Esophagus squamous epithelium (tissue), 5 donors: ENCODE data around the gene EPB42. TPM values are rescaled to one million over a fixed set of nuclear protein-coding genes. Genes with fewer than 3 reads are reported as not detected.

Experiments used
- DNase-seq: peaks from one replicate; lab custom pipeline; 2025; lab: John Stamatoyannopoulos, UW
- H3K27ac ChIP-seq, 4 donors: fragments of 200-600 bp; sonication (generic); one replicate each; pipeline ENCODE4 v1.5.1; 2016 to 2019; ENCODE audit warnings: mild to moderate bottlenecking in 1 of 4
- H3K27me3 ChIP-seq, 4 donors: fragments of 200-600 bp; sonication (generic); 1 replicate in 3 of 4; 2 replicates in 1 of 4; pipeline versions ENCODE4 v1.5.1 to v1.6.0; 2017 to 2021; ENCODE audit warnings: antibody characterized with exemption in 1 of 4
- H3K36me3 ChIP-seq, 3 donors: fragments of 200-600 bp; sonication (generic); one replicate each; pipeline ENCODE4 v1.5.1; 2016 to 2019
- H3K4me1 ChIP-seq, 3 donors: fragments of 200-600 bp; sonication (generic); one replicate each; pipeline ENCODE4 v1.5.1; 2017 to 2019
- H3K4me3 ChIP-seq, 4 donors: fragments of 200-600 bp; sonication (generic); 1 replicate in 3 of 4; 2 replicates in 1 of 4; pipeline ENCODE4 v1.5.1; 2016 to 2019; ENCODE audit warnings: mild to moderate bottlenecking in 2 of 4, moderate library complexity in 1 of 4
- H3K9me3 ChIP-seq, 3 donors: fragments of 200-600 bp; sonication (generic); one replicate each; pipeline ENCODE4 v1.5.1; 2016 to 2019
- CTCF ChIP-seq, 6 experiments: fragments of 450-650 bp in 4 of 6; fragments of 200-600 bp in 2 of 6; sonication (generic) in 2 of 6; IDR thresholded peaks; one replicate each; pipeline ENCODE4 v1.5.1; 2016 to 2019; ENCODE audit warnings: antibody characterized with exemption in 6 of 6, mild to moderate bottlenecking in 4 of 6, moderate library complexity in 4 of 6
- POLR2A ChIP-seq, 4 donors: fragments of 450-650 bp; IDR thresholded peaks; one replicate each; pipeline ENCODE4 v1.6.1; 2017; ENCODE audit warnings: antibody characterized with exemption in 4 of 4, mild to moderate bottlenecking in 4 of 4, moderate library complexity in 3 of 4
- WGBS, 2 donors: methylation state at CpG; one replicate each; pipeline ENCODE4 v1.1.5; 2018; 5-methylcytosine and 5-hydroxymethylcytosine counted together
- intact Hi-C: fragments of 100-400 bp; cut with DNase I; formaldehyde crosslinking; loops from one replicate; pipeline ENCODE4 v1.15.0; 2022
- total RNA-seq, 4 donors: library from RNA; depleted of rRNA; stranded (reverse); fragments of >200 nt; gene quantifications; one replicate each; pipeline ENCODE4 v1.1.0, GENCODE V29; 2016
- donor health status: DM: yes; HTN: yes; CAD: no.

The EPB42 gene
- not detected for total RNA-seq

GRCh38 chr15:43220991-43221403 is at the start of gene EPB42:
EPB42 (minus strand) TSS chr15:43221018; CDS start chr15:43220825, 193 bp downstream.
- no peak for DNase-seq
- Histone ChIP-seq H3K27me3 (peaks cover 0 to 18% (median 0%) of the 10 kb centered on the region in 4 donors), H3K9me3 (no peaks in the 10 kb centered on the region), H3K4me3 (no peak within 1 kb of the TSS), H3K4me1 (peaks cover 0 to 17% (median 5%) of the 10 kb centered on the region in 3 donors), H3K36me3 (no peaks in the 10 kb centered on the region), H3K27ac (no peak within 1 kb of the TSS)
- intact Hi-C loops, result no loop called here
- TF ChIP-seq POLR2A (IDR thresholded peaks at IDR 0.05) (no peak), CTCF (IDR thresholded peaks at IDR 0.05) (no peak)
- 57 to 72% methylated on average over 2 to 3 of the region's 3 CpGs for WGBS, 2 donors

- Histone ChIP-seq H3K4me3 (no peak overlapping the region), H3K36me3 (no peaks in the 10 kb centered on the region), H3K9me3 (peaks cover 0 to 5% (median 0%) of the 10 kb centered on the region in 3 donors), H3K27me3 (peaks cover 0 to 31% (median 0%) of the 10 kb centered on the region in 4 donors), H3K4me1 (peaks cover 0 to 47% (median 5%) of the 10 kb centered on the region in 3 donors), H3K27ac (peak overlapping the region in 3 of 4 donors; percentile 17 to 73 (median 59))
- intact Hi-C loops, result no loop called here
- WGBS, 2 donors, result 74 to 93% methylated on average over 1 to 3 of the region's 5 CpGs
- no peak for DNase-seq
- TF ChIP-seq POLR2A (IDR thresholded peaks at IDR 0.05), result no peak
- no peak for TF ChIP-seq CTCF (IDR thresholded peaks at IDR 0.05)
These were observed 49.4 kb upstream of the EPB42 start for GRCh38 chr15:43270113-43270665.

GRCh38 chr15:43268111-43269105 is 47.6 kb upstream of the EPB42 start:
- no peak for TF ChIP-seq POLR2A (IDR thresholded peaks at IDR 0.05)
- TF ChIP-seq CTCF (IDR thresholded peaks at IDR 0.05), result peak in 1 of 6 experiments; percentile 6
- Histone ChIP-seq H3K36me3 (no peaks in the 10 kb centered on the region), H3K27ac (peak overlapping the region in 1 of 4 donors; percentile 44), H3K4me3 (no peak overlapping the region), H3K27me3 (peaks cover 0 to 31% (median 0%) of the 10 kb centered on the region in 4 donors), H3K9me3 (peaks cover 0 to 5% (median 0%) of the 10 kb centered on the region in 3 donors), H3K4me1 (peaks cover 0 to 42% (median 5%) of the 10 kb centered on the region in 3 donors)
- intact Hi-C loops, result no loop called here
- WGBS, 2 donors, result 64 to 74% methylated on average over 10 to 11 of the region's 11 CpGs
- DNase-seq, result no peak

GRCh38 chr15:43267439-43267838 is 46.6 kb upstream of the EPB42 start:
- no peak for DNase-seq
- Histone ChIP-seq H3K4me3 (no peak overlapping the region), H3K27me3 (peaks cover 0 to 31% (median 0%) of the 10 kb centered on the region in 4 donors), H3K27ac (peak overlapping the region; percentile 62 to 84 (median 71)), H3K4me1 (peaks cover 0 to 42% (median 5%) of the 10 kb centered on the region in 3 donors), H3K9me3 (peaks cover 0 to 3% (median 0%) of the 10 kb centered on the region in 3 donors), H3K36me3 (no peaks in the 10 kb centered on the region)
- intact Hi-C loops, result no loop called here
- 71 to 87% methylated on average over 2 of the region's 2 CpGs for WGBS, 2 donors
- TF ChIP-seq CTCF (IDR thresholded peaks at IDR 0.05) (no peak), POLR2A (IDR thresholded peaks at IDR 0.05) (no peak)
